ENCODE data around the gene PARVB. TPM values are rescaled to one million over a fixed set of nuclear protein-coding genes. Genes with fewer than 3 reads are reported as not detected.

Gene PARVB
- total and polyA plus RNA-seq, 2 of the 8 experiments (the other 6 are each of a cell fraction or from before 2014, with no cell fraction given), result 14.5 to 18.6 TPM

DNA sequence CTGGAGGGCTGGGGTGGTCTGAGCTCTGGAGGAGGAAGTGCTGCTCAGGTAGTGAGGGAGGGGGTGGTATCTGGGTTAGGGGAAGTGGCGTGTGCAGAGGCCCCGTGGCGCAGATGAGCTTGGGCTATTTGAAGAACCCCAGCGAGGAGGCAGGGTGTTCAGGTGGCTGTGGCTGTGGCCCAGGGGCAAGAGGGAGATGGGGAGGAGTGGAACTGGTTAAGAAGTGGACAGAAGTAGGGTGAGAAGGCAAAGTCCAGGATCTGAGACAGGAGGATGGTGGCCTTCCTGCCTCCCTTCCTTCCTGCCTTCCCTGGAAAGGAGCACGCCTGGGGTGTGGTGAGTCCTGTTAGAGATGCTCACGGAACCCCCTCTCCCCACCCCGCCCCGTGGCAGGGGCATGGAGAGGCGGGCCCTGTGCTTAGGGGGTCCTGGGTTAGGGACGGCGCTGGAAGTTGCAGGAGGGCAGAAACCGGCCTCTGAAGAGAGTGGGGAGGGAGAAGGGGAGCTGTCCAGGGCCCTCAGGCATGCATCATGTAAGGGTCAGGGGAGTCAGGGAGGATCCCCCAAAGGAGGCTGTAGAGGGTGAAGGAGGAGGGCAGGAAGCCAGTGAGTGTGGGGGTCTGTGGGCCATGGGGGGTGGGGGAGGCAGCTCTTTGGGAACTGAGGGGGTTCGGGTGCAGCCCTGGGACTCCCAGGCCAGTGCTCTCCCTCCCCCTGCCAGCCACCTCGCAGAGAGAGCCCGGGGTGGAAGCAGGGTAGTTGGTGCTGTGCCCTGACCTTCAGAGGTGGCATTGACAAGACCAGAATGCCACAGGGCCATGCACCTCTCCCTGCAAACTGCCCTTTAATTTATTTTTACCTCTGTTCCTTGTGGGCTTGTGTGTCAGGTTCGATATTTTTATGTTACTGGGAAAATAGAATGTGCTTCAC, 92.9 kb downstream of the PARVB start (continued):
- no peak for TF ChIP-seq SIRT6 (IDR thresholded peaks at IDR 0.05; ENCODE audit: low read length)
